ENCODE measurements around the gene CCDC85B. TPM values are rescaled to one million over a fixed set of nuclear protein-coding genes. Genes with fewer than 3 reads are reported as not detected.
A peak's percentile ranks its signal among the peaks of the same experiment; 100 is the strongest.

Gene CCDC85B
- total and polyA plus RNA-seq, 2 of the 13 experiments (the other 11 are each of a cell fraction or from before 2014, with no cell fraction given), result 8.2 to 19.5 TPM

DNA sequence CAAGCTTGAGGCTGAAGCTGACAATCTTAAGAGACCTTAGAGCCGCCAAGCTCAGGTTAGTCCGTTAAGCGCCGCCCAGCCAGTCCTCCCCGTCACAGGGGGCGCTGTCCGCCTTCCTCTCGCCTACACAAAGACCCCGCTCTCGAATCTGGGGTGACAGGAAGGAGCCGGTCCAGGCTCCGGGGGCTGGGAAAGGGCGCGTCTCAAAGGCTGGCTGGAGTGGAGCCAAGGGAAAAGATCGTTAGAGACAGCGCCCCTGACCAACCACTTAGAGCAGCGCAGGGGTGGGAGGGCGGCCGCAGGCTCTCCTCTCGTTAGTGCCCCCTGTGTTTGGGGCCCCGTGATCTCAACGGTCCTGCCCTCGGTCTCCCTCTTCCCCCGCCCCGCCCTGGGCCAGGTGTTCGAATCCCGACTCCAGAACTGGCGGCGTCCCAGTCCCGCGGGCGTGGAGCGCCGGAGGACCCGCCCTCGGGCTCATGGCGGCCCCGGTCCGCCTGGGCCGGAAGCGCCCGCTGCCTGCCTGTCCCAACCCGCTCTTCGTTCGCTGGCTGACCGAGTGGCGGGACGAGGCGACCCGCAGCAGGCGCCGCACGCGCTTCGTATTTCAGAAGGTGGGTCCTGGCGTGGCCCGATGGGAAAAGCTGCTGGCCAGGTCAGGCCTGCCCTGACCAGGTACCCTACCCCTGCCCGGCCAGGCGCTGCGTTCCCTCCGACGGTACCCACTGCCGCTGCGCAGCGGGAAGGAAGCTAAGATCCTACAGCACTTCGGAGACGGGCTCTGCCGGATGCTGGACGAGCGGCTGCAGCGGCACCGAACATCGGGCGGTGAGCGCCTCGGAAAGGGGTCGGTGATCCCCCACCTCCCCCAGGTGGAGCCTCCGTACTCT, 30.0 kb upstream of the CCDC85B start, which contains the start of gene MUS81 (continued):
- no peak for TF ChIP-seq NCOA5 (CRISPR knock-in tag; IDR thresholded peaks at IDR 0.05)
- TF ChIP-seq PHF8 (CRISPR knock-in tag; IDR thresholded peaks at IDR 0.05), result peak; percentile 68
- TF ChIP-seq ARNT2 (CRISPR knock-in tag; IDR thresholded peaks at IDR 0.05; ENCODE audit: low read depth), result peak; percentile 55; the same call in 1 of the 2 replicates
- no peak for TF ChIP-seq ZNF124 (CRISPR knock-in tag; IDR thresholded peaks at IDR 0.05)
- TF ChIP-seq, protein P1, sequence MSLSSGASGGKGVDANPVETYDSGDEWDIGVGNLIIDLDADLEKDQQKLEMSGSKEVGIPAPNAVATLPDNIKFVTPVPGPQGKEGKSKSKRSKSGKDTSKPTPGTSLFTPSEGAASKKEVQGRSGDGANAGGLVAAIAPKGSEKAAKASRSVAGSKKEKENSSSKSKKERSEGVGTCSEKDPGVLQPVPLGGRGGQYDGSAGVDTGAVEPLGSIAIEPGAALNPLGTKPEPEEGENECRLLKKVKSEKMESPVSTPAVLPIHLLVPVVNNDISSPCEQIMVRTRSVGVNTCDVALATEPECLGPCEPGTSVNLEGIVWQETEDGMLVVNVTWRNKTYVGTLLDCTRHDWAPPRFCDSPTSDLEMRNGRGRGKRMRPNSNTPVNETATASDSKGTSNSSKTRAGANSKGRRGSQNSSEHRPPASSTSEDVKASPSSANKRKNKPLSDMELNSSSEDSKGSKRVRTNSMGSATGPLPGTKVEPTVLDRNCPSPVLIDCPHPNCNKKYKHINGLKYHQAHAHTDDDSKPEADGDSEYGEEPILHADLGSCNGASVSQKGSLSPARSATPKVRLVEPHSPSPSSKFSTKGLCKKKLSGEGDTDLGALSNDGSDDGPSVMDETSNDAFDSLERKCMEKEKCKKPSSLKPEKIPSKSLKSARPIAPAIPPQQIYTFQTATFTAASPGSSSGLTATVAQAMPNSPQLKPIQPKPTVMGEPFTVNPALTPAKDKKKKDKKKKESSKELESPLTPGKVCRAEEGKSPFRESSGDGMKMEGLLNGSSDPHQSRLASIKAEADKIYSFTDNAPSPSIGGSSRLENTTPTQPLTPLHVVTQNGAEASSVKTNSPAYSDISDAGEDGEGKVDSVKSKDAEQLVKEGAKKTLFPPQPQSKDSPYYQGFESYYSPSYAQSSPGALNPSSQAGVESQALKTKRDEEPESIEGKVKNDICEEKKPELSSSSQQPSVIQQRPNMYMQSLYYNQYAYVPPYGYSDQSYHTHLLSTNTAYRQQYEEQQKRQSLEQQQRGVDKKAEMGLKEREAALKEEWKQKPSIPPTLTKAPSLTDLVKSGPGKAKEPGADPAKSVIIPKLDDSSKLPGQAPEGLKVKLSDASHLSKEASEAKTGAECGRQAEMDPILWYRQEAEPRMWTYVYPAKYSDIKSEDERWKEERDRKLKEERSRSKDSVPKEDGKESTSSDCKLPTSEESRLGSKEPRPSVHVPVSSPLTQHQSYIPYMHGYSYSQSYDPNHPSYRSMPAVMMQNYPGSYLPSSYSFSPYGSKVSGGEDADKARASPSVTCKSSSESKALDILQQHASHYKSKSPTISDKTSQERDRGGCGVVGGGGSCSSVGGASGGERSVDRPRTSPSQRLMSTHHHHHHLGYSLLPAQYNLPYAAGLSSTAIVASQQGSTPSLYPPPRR (CRISPR knock-in tag; IDR thresholded peaks at IDR 0.05; ENCODE audit: borderline replicate concordance), result no peak
- TF ChIP-seq, protein P2, sequence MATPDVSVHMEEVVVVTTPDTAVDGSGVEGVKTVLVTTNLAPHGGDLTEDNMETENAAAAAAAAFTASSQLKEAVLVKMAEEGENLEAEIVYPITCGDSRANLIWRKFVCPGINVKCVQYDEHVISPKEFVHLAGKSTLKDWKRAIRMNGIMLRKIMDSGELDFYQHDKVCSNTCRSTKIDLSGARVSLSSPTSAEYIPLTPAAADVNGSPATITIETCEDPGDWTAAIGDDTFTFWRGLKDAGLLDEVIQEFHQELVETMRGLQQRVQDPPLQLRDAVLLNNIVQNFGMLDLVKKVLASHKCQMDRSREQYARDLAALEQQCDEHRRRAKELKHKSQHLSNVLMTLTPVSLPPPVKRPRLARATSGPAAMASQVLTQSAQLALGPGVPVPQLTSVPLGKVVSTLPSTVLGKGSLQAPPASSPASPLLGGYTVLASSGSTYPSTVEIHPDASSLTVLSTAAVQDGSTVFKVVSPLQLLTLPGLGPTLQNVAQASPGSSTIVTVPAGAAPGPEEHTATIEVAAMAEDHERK (CRISPR knock-in tag; IDR thresholded peaks at IDR 0.05; ENCODE audit: low read depth), result no peak
- TF ChIP-seq DPF2 (CRISPR knock-in tag; IDR thresholded peaks at IDR 0.05; ENCODE audit: borderline replicate concordance, low read depth), result no peak
- TF ChIP-seq, protein P3, sequence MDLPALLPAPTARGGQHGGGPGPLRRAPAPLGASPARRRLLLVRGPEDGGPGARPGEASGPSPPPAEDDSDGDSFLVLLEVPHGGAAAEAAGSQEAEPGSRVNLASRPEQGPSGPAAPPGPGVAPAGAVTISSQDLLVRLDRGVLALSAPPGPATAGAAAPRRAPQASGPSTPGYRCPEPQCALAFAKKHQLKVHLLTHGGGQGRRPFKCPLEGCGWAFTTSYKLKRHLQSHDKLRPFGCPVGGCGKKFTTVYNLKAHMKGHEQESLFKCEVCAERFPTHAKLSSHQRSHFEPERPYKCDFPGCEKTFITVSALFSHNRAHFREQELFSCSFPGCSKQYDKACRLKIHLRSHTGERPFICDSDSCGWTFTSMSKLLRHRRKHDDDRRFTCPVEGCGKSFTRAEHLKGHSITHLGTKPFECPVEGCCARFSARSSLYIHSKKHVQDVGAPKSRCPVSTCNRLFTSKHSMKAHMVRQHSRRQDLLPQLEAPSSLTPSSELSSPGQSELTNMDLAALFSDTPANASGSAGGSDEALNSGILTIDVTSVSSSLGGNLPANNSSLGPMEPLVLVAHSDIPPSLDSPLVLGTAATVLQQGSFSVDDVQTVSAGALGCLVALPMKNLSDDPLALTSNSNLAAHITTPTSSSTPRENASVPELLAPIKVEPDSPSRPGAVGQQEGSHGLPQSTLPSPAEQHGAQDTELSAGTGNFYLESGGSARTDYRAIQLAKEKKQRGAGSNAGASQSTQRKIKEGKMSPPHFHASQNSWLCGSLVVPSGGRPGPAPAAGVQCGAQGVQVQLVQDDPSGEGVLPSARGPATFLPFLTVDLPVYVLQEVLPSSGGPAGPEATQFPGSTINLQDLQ (CRISPR knock-in tag; IDR thresholded peaks at IDR 0.05), result no peak
- TF ChIP-seq BORCS8-MEF2B (CRISPR knock-in tag; IDR thresholded peaks at IDR 0.05), result no peak
- no peak; the same call in 1 of the 2 replicates for TF ChIP-seq ZNF615 (CRISPR knock-in tag; IDR thresholded peaks at IDR 0.05; ENCODE audit: borderline replicate concordance)
- no peak for TF ChIP-seq NFE2L2 (IDR thresholded peaks at IDR 0.05; ENCODE audit: low read length)
- TF ChIP-seq RARG (CRISPR knock-in tag; IDR thresholded peaks at IDR 0.05; ENCODE audit: low read depth), result 0 out of 2 replicates have a peak, but pooled peaks have one; percentile 60
- TF ChIP-seq RFXAP (CRISPR knock-in tag; IDR thresholded peaks at IDR 0.05; ENCODE audit: borderline replicate concordance), result peak; percentile 65; the same call in 1 of the 2 replicates
- TF ChIP-seq ZNF550 (CRISPR knock-in tag; IDR thresholded peaks at IDR 0.05; ENCODE audit: borderline replicate concordance), result no peak
- no peak for TF ChIP-seq ARID2 (CRISPR knock-in tag; IDR thresholded peaks at IDR 0.05; ENCODE audit: borderline replicate concordance)
- TF ChIP-seq JUN (CRISPR knock-in tag; IDR thresholded peaks at IDR 0.05), result no peak
- no peak for TF ChIP-seq SNAPC2 (CRISPR knock-in tag; IDR thresholded peaks at IDR 0.05)
- TF ChIP-seq KLF12 (CRISPR knock-in tag; IDR thresholded peaks at IDR 0.05; ENCODE audit: borderline replicate concordance), result peak; percentile 84; the same call in 1 of the 2 replicates
- TF ChIP-seq SATB2 (CRISPR knock-in tag; IDR thresholded peaks at IDR 0.05), result 0 out of 2 replicates have a peak, but pooled peaks have one; percentile 25
- TF ChIP-seq ZNF232 (CRISPR knock-in tag; IDR thresholded peaks at IDR 0.05; ENCODE audit: borderline replicate concordance), result peak; percentile 0; the same call in 1 of the 2 replicates

Measured in HepG2 (cell line).